Sigmoid colon (tissue), 7 donors: ENCODE data around the gene TPK1. TPM values are rescaled to one million over a fixed set of nuclear protein-coding genes. Genes with fewer than 3 reads are reported as not detected.

Experiments used
- DNase-seq: peaks from one replicate; pipeline ENCODE4 v3.0.0-alpha.2; 2019
- H3K27ac ChIP-seq, 4 donors: fragments of 200-600 bp; sonication (generic); one replicate each; pipeline ENCODE4 v1.5.1; 2016 to 2019; ENCODE audit warnings: mild to moderate bottlenecking in 1 of 4
- H3K27me3 ChIP-seq, 3 donors: fragments of 200-600 bp; sonication (generic); one replicate each; pipeline ENCODE4 v1.5.1; 2019; ENCODE audit warnings: mild to moderate bottlenecking in 1 of 3
- H3K36me3 ChIP-seq, 4 donors: fragments of 200-600 bp; sonication (generic); one replicate each; pipeline ENCODE4 v1.5.1; 2016 to 2019
- H3K4me1 ChIP-seq, 4 donors: fragments of 200-600 bp; sonication (generic); one replicate each; pipeline ENCODE4 v1.5.1; 2017 to 2019
- H3K4me3 ChIP-seq, 4 donors: fragments of 200-600 bp; sonication (generic); one replicate each; pipeline ENCODE4 v1.5.1; 2017 to 2019; ENCODE audit warnings: mild to moderate bottlenecking in 2 of 4, moderate library complexity in 1 of 4
- H3K9me3 ChIP-seq, 4 donors: fragments of 200-600 bp in 3 of 4; sonication (generic) in 3 of 4; one replicate each; pipeline versions ENCODE4 v1.5.1 to v1.6.1; 2013 to 2019
- EP300 ChIP-seq, 4 donors: sonication (generic); formaldehyde crosslinking; IDR thresholded peaks; one replicate each; pipeline ENCODE4 v1.6.1; 2017; ENCODE audit warnings: antibody characterized with exemption in 4 of 4
- POLR2A ChIP-seq, 2 donors: fragments of 450-650 bp; IDR thresholded peaks; one replicate each; pipeline ENCODE4 v1.6.1; 2016; ENCODE audit warnings: antibody characterized with exemption in 2 of 2, mild to moderate bottlenecking in 2 of 2, moderate library complexity in 2 of 2
- POLR2AphosphoS5 ChIP-seq, 4 donors: sonication (generic); formaldehyde crosslinking; IDR thresholded peaks; one replicate each; pipeline ENCODE4 v1.6.1; 2017; ENCODE audit warnings: antibody characterized with exemption in 4 of 4
- WGBS, 2 donors: extraction: QIAGEN DNeasy Blood & Tissue Kit; methylation state at CpG; one replicate each; pipeline ENCODE4 v1.1.7; 2013; 5-methylcytosine and 5-hydroxymethylcytosine counted together
- intact Hi-C: fragments of 100-400 bp; cut with DNase I; formaldehyde crosslinking; loops from one replicate; pipeline ENCODE4 v1.15.1; 2023
- polyA plus RNA-seq, 3 donors: library from polyadenylated mRNA; stranded (reverse); fragments of 200-250 nt; gene quantifications; one replicate each; pipeline ENCODE4 v1.2.3, GENCODE V29; 2013
- total RNA-seq, 4 donors: library from RNA; depleted of rRNA; stranded (reverse); fragments of >200 nt; gene quantifications; one replicate each; pipeline ENCODE4 v1.1.0, GENCODE V29; 2016
- TF ChIP-seq, protein P1 (sequence below), 4 experiments: fragments of 450-650 bp in 3 of 4; fragments of 200-600 bp in 1 of 4; IDR thresholded peaks; one replicate each; pipeline ENCODE4 v1.5.1; 2016 to 2019; ENCODE audit warnings: antibody characterized with exemption in 4 of 4, mild to moderate bottlenecking in 3 of 4, moderate library complexity in 2 of 4
- donor health status: healthy with polysubstance abuse.
- donor health status: Bipolar disorder and iron deficiency.
- donor health status: healthy.

The TPK1 gene
- total and polyA plus RNA-seq, 7 donors, result 4.1 to 14.3 (median 7.2) TPM

- no peak overlapping the region for H3K27ac ChIP-seq
- peaks cover 0 to 15% (median 0%) of the 10 kb centered on the region in 4 donors for H3K4me1 ChIP-seq
- DNase-seq, result no peak
- intact Hi-C loops, result no loop called here
- TF ChIP-seq EP300 (IDR thresholded peaks at IDR 0.05) (no peak), POLR2AphosphoS5 (IDR thresholded peaks at IDR 0.05) (no peak), POLR2A (IDR thresholded peaks at IDR 0.05) (no peak)
- TF ChIP-seq, protein P1, sequence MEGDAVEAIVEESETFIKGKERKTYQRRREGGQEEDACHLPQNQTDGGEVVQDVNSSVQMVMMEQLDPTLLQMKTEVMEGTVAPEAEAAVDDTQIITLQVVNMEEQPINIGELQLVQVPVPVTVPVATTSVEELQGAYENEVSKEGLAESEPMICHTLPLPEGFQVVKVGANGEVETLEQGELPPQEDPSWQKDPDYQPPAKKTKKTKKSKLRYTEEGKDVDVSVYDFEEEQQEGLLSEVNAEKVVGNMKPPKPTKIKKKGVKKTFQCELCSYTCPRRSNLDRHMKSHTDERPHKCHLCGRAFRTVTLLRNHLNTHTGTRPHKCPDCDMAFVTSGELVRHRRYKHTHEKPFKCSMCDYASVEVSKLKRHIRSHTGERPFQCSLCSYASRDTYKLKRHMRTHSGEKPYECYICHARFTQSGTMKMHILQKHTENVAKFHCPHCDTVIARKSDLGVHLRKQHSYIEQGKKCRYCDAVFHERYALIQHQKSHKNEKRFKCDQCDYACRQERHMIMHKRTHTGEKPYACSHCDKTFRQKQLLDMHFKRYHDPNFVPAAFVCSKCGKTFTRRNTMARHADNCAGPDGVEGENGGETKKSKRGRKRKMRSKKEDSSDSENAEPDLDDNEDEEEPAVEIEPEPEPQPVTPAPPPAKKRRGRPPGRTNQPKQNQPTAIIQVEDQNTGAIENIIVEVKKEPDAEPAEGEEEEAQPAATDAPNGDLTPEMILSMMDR (IDR thresholded peaks at IDR 0.05), result no peak
- H3K27me3 ChIP-seq, result no peaks in the 10 kb centered on the region
- H3K4me3 ChIP-seq, result no peak overlapping the region
- H3K36me3 ChIP-seq, result no peaks in the 10 kb centered on the region
- H3K9me3 ChIP-seq, result no peaks in the 10 kb centered on the region
- 80 to 87% methylated on average over 4 of the region's 4 CpGs for WGBS, 2 donors
Observed at GRCh38 chr7:144827621-144828020, 8.2 kb downstream of the TPK1 start.

GRCh38 chr7:144826208-144826607 is 9.6 kb downstream of the TPK1 start:
- intact Hi-C loops, result no loop called here
- TF ChIP-seq EP300 (IDR thresholded peaks at IDR 0.05), result no peak
- TF ChIP-seq, protein P1 (IDR thresholded peaks at IDR 0.05), result no peak
- TF ChIP-seq POLR2A (IDR thresholded peaks at IDR 0.05), result no peak
- peak in 1 of 4 donors; percentile 6 for TF ChIP-seq POLR2AphosphoS5 (IDR thresholded peaks at IDR 0.05)
- H3K9me3 ChIP-seq, result no peaks in the 10 kb centered on the region
- H3K27me3 ChIP-seq, result no peaks in the 10 kb centered on the region
- no peak for DNase-seq
- no peak overlapping the region for H3K27ac ChIP-seq
- H3K4me1 ChIP-seq, result peaks cover 0 to 15% (median 0%) of the 10 kb centered on the region in 4 donors
- no peaks in the 10 kb centered on the region for H3K36me3 ChIP-seq
- no peak overlapping the region for H3K4me3 ChIP-seq

- Histone ChIP-seq H3K9me3 (no peaks in the 10 kb centered on the region), H3K4me1 (peaks cover 0 to 15% (median 0%) of the 10 kb centered on the region in 4 donors), H3K36me3 (no peaks in the 10 kb centered on the region), H3K27me3 (no peaks in the 10 kb centered on the region), H3K27ac (no peak overlapping the region), H3K4me3 (no peak overlapping the region)
- TF ChIP-seq POLR2A (IDR thresholded peaks at IDR 0.05), result no peak
- intact Hi-C loops, result no loop called here
- 76% methylated on average over 3 of the region's 3 CpGs for WGBS, 2 donors
- no peak for DNase-seq
Observed at GRCh38 chr7:144824360-144824759, 11.5 kb downstream of the TPK1 start.

DNA sequence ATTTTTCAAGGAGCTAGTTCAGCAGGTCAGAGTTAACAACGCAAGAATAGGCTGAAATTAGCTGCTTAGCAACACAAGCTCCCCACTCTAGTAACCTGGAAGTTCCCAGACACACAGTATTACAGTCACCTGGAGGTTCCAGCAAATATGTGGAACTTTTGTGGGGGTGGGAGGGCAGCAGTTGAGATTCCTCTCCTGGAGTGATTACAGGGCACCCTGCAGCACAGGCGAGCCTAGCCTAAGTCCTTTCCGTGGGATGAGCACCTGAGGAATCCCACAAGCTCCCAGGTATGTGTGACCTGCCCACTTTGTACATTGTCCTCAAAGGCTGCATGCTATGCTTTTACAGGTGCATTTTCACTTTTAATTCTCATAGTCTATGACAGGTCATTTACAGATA is 13.6 kb downstream of the TPK1 start:
- no peaks in the 10 kb centered on the region for H3K9me3 ChIP-seq
- no peak for DNase-seq
- intact Hi-C loops, result no loop called here
- no peaks in the 10 kb centered on the region for H3K36me3 ChIP-seq
- H3K27ac ChIP-seq, result no peak overlapping the region
- WGBS, 2 donors, result 47 to 71% methylated on average over 3 of the region's 3 CpGs
- H3K27me3 ChIP-seq, result no peaks in the 10 kb centered on the region
- no peak for TF ChIP-seq POLR2AphosphoS5 (IDR thresholded peaks at IDR 0.05)
- no peak for TF ChIP-seq POLR2A (IDR thresholded peaks at IDR 0.05)
- TF ChIP-seq, protein P1 (IDR thresholded peaks at IDR 0.05), result no peak
- no peak for TF ChIP-seq EP300 (IDR thresholded peaks at IDR 0.05)
- peaks cover 0 to 15% (median 0%) of the 10 kb centered on the region in 4 donors for H3K4me1 ChIP-seq
- no peak overlapping the region for H3K4me3 ChIP-seq

DNA sequence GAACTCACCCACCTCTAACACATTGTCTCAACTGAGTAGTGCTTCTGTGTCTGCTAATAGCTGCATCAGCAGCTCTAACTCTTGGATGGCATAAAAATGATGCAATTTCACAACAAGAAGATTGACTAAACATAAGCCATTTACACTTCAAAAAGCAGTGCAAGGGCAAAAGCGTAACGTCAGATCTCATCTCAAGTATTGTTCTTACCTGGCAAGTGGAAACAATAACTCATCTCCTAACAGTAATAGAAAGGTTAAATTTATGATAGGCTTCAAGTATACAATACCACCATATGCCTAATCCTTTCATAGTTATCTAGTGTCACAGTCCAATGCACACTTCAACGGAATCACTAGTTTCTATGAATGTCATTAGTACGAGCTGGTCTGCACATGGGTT is 14.8 kb downstream of the TPK1 start:
- intact Hi-C loops, result no loop called here
- TF ChIP-seq POLR2AphosphoS5 (IDR thresholded peaks at IDR 0.05) (no peak), POLR2A (IDR thresholded peaks at IDR 0.05) (no peak)
- TF ChIP-seq, protein P1 (IDR thresholded peaks at IDR 0.05), result no peak
- 78 to 81% methylated on average over 4 of the region's 4 CpGs for WGBS, 2 donors
- Histone ChIP-seq H3K27me3 (no peaks in the 10 kb centered on the region), H3K4me3 (no peak overlapping the region), H3K27ac (no peak overlapping the region), H3K36me3 (no peaks in the 10 kb centered on the region), H3K4me1 (peaks cover 0 to 15% (median 0%) of the 10 kb centered on the region in 4 donors), H3K9me3 (no peaks in the 10 kb centered on the region)
- no peak for DNase-seq
